ENCODE results near the gene STX18. TPM values are rescaled to one million over a fixed set of nuclear protein-coding genes. Genes with fewer than 3 reads are reported as not detected.

Gene STX18
- total RNA-seq, 1 experiment from 2014 or later: 36.5 TPM

DNA sequence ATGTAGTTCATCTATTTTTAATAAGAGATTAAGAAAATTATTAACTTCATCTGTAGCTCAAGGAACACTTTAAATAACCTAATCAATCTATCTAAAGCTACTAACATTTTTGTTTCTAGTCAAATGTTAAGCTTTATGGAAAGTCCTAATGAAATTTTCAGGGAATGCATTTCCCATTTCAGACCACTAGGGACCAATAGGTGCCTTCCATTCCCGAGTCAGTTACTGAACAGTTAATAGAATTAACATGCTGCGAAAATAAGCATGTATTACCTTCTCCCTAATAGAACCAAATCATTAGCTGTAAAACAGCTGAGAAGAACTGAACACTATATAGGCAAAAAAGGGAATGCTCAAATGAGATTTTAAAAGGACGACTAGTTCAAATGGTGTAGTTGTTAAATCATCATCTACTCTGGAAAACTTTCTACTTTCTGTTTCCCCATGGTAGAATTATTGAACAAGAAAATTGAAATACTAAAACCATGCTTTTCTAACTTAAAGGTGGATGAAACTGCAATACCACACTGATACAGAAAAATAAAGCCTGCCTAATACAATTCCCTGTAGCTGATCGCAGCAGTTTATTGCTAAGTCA, 22.5 kb downstream of the STX18 start:
- H3K9me3 ChIP-seq: no peaks in the 10 kb centered on the region
- peak; percentile 62 to 69 for TF ChIP-seq CTCF (IDR thresholded peaks at IDR 0.05; ENCODE audit: insufficient read depth in 1 of 2, low read depth in 1 of 2, low read length in 1 of 2, severe bottlenecking in 1 of 2, unreplicated experiment in 1 of 2)
- H3K9me3 Mint-ChIP-seq (ENCODE audit: unreplicated experiment): no peaks in the 10 kb centered on the region
- ChIA-PET POLR2A (no interaction called here), CTCF (interaction anchor here (0.6 to 1.3 kb wide), 4 partner anchors 8 to 56 kb away, joined by 3 to 9 read pairs (median 3); no protein-coding TSS in a partner anchor)
- DNase-seq: no peak
- no peaks in the 10 kb centered on the region for H3K27me3 Mint-ChIP-seq (ENCODE audit: insufficient read depth, unreplicated experiment)
- H3K4me3 ChIP-seq (ENCODE audit: low read depth, low read length): no peak overlapping the region
- peaks cover 3% of the 10 kb centered on the region for H3K36me3 Mint-ChIP-seq (ENCODE audit: insufficient read depth, unreplicated experiment)
- H3K4me1 ChIP-seq: peaks cover 5% of the 10 kb centered on the region; the same call in 1 of the 2 replicates
- no peaks in the 10 kb centered on the region for H3K36me3 ChIP-seq (ENCODE audit: control insufficient read depth, insufficient read depth, low read length)
- H3K4me1 Mint-ChIP-seq (ENCODE audit: low read depth, unreplicated experiment): peaks cover 21% of the 10 kb centered on the region
- H3K27me3 ChIP-seq (replicated peaks; ENCODE audit: control insufficient read depth, insufficient read depth, low read length): no peaks in the 10 kb centered on the region
- no peak overlapping the region for H3K27ac Mint-ChIP-seq (ENCODE audit: unreplicated experiment)
- H3K4me3 Mint-ChIP-seq (ENCODE audit: unreplicated experiment): no peak overlapping the region
- no TSS peak for BruUV-seq (replicated peaks)
- intact Hi-C loops (cut with micrococcal nuclease; ENCODE audit: unreplicated experiment): no loop called here

DNA sequence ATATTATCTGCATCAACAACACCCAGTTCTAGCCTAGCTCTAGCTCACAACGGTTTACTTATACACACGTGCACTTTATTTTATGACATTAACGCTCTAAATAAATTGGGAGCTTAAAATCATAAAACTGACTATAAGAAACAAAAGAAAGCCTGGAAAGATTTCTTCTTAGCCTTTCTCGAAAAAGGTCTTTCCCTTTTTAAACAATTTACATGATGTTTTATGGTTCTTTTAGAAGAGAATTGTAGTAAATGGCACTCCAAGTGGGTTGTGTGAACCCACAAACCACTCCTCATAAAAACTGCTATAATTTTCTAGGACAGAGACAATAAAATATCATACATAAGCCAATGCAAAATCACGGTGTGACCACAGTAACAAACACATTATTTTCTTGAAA, 23.1 kb downstream of the STX18 start:
- intact Hi-C loops (cut with micrococcal nuclease; ENCODE audit: unreplicated experiment): no loop called here
- ChIA-PET POLR2A (no interaction called here), CTCF (interaction anchor here (0.6 to 0.7 kb wide), 2 partner anchors 31 to 56 kb away, joined by 3 read pairs; no protein-coding TSS in a partner anchor)
- no peaks in the 10 kb centered on the region for H3K27me3 Mint-ChIP-seq (ENCODE audit: insufficient read depth, unreplicated experiment)
- H3K36me3 ChIP-seq (ENCODE audit: control insufficient read depth, insufficient read depth, low read length): no peaks in the 10 kb centered on the region
- no peak overlapping the region for H3K4me3 ChIP-seq (ENCODE audit: low read depth, low read length)
- H3K27me3 ChIP-seq (replicated peaks; ENCODE audit: control insufficient read depth, insufficient read depth, low read length): no peaks in the 10 kb centered on the region
- no peaks in the 10 kb centered on the region for H3K9me3 ChIP-seq
- no peak overlapping the region for H3K4me3 Mint-ChIP-seq (ENCODE audit: unreplicated experiment)
- peaks cover 16% of the 10 kb centered on the region for H3K4me1 Mint-ChIP-seq (ENCODE audit: low read depth, unreplicated experiment)
- no peak for DNase-seq
- H3K4me1 ChIP-seq: peaks cover under 1% of the 10 kb centered on the region; the same call in 1 of the 2 replicates
- H3K9me3 Mint-ChIP-seq (ENCODE audit: unreplicated experiment): no peaks in the 10 kb centered on the region
- no TSS peak for BruUV-seq (replicated peaks)
- H3K36me3 Mint-ChIP-seq (ENCODE audit: insufficient read depth, unreplicated experiment): peaks cover 6% of the 10 kb centered on the region
- TF ChIP-seq CTCF (IDR thresholded peaks at IDR 0.05; ENCODE audit: insufficient read depth in 1 of 2, low read depth in 1 of 2, low read length in 1 of 2, severe bottlenecking in 1 of 2, unreplicated experiment in 1 of 2): no peak
- H3K27ac Mint-ChIP-seq (ENCODE audit: unreplicated experiment): no peak overlapping the region

DNA sequence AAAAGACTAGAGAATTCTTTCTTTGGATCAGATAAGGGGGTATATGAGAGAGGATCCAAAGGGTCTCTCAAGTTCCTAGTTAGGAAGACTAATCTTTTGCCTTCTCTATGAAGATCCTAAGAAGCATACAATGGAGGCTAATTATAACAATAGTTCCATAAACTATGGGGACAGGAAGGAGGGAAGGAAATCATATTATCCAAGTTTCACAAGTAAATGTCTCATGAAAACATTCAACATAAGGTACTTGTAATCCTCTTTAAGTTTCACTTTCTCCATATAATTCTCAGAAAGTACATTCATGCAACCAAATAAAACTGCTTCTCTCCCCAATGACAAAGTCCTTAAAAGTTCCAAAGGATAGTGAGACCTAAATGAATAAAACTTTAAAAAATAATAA, 27.1 kb downstream of the STX18 start:
- no peaks in the 10 kb centered on the region for H3K27me3 ChIP-seq (replicated peaks; ENCODE audit: control insufficient read depth, insufficient read depth, low read length)
- Mint-ChIP-seq H3K27me3 (ENCODE audit: insufficient read depth, unreplicated experiment) (no peaks in the 10 kb centered on the region), H3K9me3 (ENCODE audit: unreplicated experiment) (no peaks in the 10 kb centered on the region), H3K4me1 (ENCODE audit: low read depth, unreplicated experiment) (peaks cover 22% of the 10 kb centered on the region), H3K27ac (ENCODE audit: unreplicated experiment) (no peak overlapping the region), H3K36me3 (ENCODE audit: insufficient read depth, unreplicated experiment) (peaks cover 10% of the 10 kb centered on the region), H3K4me3 (ENCODE audit: unreplicated experiment) (no peak overlapping the region)
- ChIA-PET POLR2A (no interaction called here), CTCF (interaction anchor here (1.0 kb wide), 1 partner anchor 28 kb away, joined by 3 read pairs; no protein-coding TSS in a partner anchor)
- H3K36me3 ChIP-seq (ENCODE audit: control insufficient read depth, insufficient read depth, low read length): no peaks in the 10 kb centered on the region
- no peak for DNase-seq
- no peak overlapping the region for H3K4me3 ChIP-seq (ENCODE audit: low read depth, low read length)
- H3K4me1 ChIP-seq: peaks cover 20% of the 10 kb centered on the region
- H3K9me3 ChIP-seq: no peaks in the 10 kb centered on the region
- intact Hi-C loops (cut with micrococcal nuclease; ENCODE audit: unreplicated experiment): no loop called here
- no peak for TF ChIP-seq CTCF (IDR thresholded peaks at IDR 0.05; ENCODE audit: insufficient read depth in 1 of 2, low read depth in 1 of 2, low read length in 1 of 2, severe bottlenecking in 1 of 2, unreplicated experiment in 1 of 2)
- BruUV-seq (replicated peaks): no TSS peak
